ENCODE data around the gene TMEM19.

GRCh38 chr12:71685914-71686657 lies at the start of gene TMEM19:
- TF ChIP-seq CTCF (IDR thresholded peaks at IDR 0.05) (peak in 2 of 3 experiments; percentile 3 to 31), POLR2A (IDR thresholded peaks at IDR 0.05; ENCODE audit: low read depth) (peak; percentile 29)
